ENCODE measurements around the gene DVL1. TPM values are rescaled to one million over a fixed set of nuclear protein-coding genes. Genes with fewer than 3 reads are reported as not detected.

Gene DVL1
- total and polyA plus RNA-seq, 8 donors, result 30.6 to 103 (median 50.3) TPM

DNA sequence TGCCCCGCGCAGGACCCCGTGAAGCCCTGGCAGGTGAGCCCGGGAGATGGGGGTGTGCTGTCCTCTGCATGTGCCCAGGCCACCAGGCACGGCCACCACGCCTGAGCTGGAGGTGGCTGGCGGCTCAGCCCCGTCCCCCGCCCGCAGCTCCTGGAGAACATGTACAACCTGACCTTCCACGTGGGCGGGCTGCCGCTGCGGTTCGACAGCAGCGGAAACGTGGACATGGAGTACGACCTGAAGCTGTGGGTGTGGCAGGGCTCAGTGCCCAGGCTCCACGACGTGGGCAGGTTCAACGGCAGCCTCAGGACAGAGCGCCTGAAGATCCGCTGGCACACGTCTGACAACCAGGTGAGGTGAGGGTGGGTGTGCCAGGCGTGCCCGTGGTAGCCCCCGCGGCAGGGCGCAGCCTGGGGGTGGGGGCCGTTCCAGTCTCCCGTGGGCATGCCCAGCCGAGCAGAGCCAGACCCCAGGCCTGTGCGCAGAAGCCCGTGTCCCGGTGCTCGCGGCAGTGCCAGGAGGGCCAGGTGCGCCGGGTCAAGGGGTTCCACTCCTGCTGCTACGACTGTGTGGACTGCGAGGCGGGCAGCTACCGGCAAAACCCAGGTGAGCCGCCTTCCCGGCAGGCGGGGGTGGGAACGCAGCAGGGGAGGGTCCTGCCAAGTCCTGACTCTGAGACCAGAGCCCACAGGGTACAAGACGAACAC is 16.3 kb downstream of the DVL1 start:
- ATAC-seq (peak in 3 of 4 donors; percentile 3 to 8 (median 6)), FAIRE-seq (no peak), DNase-seq (no peak)
- no peak overlapping the region for H3K4me3 ChIP-seq
- TF ChIP-seq, protein P1, sequence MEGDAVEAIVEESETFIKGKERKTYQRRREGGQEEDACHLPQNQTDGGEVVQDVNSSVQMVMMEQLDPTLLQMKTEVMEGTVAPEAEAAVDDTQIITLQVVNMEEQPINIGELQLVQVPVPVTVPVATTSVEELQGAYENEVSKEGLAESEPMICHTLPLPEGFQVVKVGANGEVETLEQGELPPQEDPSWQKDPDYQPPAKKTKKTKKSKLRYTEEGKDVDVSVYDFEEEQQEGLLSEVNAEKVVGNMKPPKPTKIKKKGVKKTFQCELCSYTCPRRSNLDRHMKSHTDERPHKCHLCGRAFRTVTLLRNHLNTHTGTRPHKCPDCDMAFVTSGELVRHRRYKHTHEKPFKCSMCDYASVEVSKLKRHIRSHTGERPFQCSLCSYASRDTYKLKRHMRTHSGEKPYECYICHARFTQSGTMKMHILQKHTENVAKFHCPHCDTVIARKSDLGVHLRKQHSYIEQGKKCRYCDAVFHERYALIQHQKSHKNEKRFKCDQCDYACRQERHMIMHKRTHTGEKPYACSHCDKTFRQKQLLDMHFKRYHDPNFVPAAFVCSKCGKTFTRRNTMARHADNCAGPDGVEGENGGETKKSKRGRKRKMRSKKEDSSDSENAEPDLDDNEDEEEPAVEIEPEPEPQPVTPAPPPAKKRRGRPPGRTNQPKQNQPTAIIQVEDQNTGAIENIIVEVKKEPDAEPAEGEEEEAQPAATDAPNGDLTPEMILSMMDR (IDR thresholded peaks at IDR 0.05), result no peak
- no peaks in the 10 kb centered on the region for H3K9me3 ChIP-seq
- no peaks in the 10 kb centered on the region for H3K4me1 ChIP-seq
- H3K27ac ChIP-seq, result no peak overlapping the region
- intact Hi-C loops (cut with DNase I), result no loop called here
- peaks cover 0 to 5% (median 1%) of the 10 kb centered on the region in 3 donors for H3K36me3 ChIP-seq
- no peaks in the 10 kb centered on the region for H3K27me3 ChIP-seq
- WGBS, 2 donors, result 60 to 74% methylated on average over 48 of the region's 48 CpGs

DNA sequence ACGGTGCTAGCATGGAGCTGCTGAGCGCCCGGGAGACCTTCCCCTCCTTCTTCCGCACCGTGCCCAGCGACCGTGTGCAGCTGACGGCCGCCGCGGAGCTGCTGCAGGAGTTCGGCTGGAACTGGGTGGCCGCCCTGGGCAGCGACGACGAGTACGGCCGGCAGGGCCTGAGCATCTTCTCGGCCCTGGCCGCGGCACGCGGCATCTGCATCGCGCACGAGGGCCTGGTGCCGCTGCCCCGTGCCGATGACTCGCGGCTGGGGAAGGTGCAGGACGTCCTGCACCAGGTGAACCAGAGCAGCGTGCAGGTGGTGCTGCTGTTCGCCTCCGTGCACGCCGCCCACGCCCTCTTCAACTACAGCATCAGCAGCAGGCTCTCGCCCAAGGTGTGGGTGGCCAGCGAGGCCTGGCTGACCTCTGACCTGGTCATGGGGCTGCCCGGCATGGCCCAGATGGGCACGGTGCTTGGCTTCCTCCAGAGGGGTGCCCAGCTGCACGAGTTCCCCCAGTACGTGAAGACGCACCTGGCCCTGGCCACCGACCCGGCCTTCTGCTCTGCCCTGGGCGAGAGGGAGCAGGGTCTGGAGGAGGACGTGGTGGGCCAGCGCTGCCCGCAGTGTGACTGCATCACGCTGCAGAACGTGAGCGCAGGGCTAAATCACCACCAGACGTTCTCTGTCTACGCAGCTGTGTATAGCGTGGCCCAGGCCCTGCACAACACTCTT is 17.0 kb downstream of the DVL1 start:
- TF ChIP-seq, protein P1 (IDR thresholded peaks at IDR 0.05), result no peak
- Histone ChIP-seq H3K27me3 (no peaks in the 10 kb centered on the region), H3K9me3 (no peaks in the 10 kb centered on the region), H3K36me3 (peaks cover 0 to 4% (median 0%) of the 10 kb centered on the region in 3 donors), H3K27ac (no peak overlapping the region), H3K4me3 (no peak overlapping the region), H3K4me1 (no peaks in the 10 kb centered on the region)
- ATAC-seq (no peak), DNase-seq (no peak), FAIRE-seq (no peak)
- intact Hi-C loops (cut with DNase I), result no loop called here
- WGBS, 2 donors, result 71 to 73% methylated on average over 42 to 57 of the region's 57 CpGs

DNA sequence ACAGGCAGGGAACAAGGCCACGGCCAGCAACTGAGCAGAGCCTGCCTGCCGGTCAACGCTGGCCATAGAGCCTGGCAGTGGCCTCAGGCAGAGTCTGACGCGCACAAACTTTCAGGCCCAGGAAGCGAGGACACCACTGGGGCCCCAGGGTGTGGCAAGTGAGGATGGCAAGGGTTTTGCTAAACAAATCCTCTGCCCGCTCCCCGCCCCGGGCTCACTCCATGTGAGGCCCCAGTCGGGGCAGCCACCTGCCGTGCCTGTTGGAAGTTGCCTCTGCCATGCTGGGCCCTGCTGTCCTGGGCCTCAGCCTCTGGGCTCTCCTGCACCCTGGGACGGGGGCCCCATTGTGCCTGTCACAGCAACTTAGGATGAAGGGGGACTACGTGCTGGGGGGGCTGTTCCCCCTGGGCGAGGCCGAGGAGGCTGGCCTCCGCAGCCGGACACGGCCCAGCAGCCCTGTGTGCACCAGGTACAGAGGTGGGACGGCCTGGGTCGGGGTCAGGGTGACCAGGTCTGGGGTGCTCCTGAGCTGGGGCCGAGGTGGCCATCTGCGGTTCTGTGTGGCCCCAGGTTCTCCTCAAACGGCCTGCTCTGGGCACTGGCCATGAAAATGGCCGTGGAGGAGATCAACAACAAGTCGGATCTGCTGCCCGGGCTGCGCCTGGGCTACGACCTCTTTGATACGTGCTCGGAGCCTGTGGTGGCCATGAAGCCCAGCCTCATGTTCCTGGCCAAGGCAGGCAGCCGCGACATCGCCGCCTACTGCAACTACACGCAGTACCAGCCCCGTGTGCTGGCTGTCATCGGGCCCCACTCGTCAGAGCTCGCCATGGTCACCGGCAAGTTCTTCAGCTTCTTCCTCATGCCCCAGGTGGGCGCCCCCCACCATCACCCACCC is 17.9 kb downstream of the DVL1 start, which contains the start of gene TAS1R3:
TAS1R3 (plus strand) TSS at position 213 of the 898 bp plus-strand sequence; CDS start at position 279, 66 bp downstream.
- H3K4me3 ChIP-seq, result no peak within 1 kb of the TSS
- H3K27me3 ChIP-seq, result no peaks in the 10 kb centered on the region
- TF ChIP-seq, protein P1 (IDR thresholded peaks at IDR 0.05), result no peak
- FAIRE-seq, result no peak
- DNase-seq, result no peak
- H3K9me3 ChIP-seq, result no peaks in the 10 kb centered on the region
- no peak within 1 kb of the TSS for H3K27ac ChIP-seq
- H3K4me1 ChIP-seq, result peaks cover 0 to 3% (median under 1%) of the 10 kb centered on the region in 3 donors
- no peak for ATAC-seq
- intact Hi-C loops (cut with DNase I), result no loop called here
- 58 to 63% methylated on average over 38 to 41 of the region's 41 CpGs for WGBS, 2 donors
- no peaks in the 10 kb centered on the region for H3K36me3 ChIP-seq

DNA sequence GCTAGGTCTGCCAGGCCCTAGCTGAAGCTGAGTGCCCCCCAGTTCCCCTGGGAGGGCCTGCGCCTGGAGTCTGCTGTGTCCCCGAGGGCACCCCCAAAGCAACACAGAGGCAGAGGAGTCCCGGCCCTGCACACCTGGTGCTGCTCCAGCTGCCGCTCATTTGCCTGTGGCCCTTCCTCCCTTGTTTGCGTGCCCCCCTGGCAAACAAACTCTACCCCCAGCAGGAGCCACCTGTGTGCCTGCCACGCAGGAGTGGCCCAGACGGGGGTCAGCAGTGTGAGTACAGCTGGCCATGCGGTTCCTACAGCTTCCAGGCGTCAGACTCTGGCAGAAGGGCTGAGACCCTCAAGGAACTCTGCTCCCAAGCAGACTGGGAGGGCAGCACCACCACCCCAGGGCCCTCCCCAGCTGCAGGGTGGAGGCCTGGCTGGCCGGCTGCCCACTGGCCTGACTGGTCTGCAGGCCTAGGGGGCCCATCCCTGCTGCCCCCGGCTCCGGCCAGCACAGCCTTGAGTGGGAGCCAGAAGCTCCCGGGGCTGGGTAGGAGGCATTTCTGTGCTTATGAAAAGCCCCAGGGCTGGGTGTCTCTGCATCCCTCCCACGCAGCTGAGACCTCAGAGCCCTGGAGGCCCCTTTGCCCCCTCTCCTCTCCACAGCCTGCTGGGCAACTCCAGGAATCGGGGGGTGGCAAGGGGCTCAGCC is 18.7 kb downstream of the DVL1 start:
- H3K27ac ChIP-seq, result no peak overlapping the region
- H3K9me3 ChIP-seq, result no peaks in the 10 kb centered on the region
- WGBS, 2 donors, result 29 to 32% methylated on average over 15 of the region's 15 CpGs
- ATAC-seq, result no peak
- H3K4me3 ChIP-seq, result no peak overlapping the region
- peaks cover 5 to 11% (median 8%) of the 10 kb centered on the region in 3 donors for H3K4me1 ChIP-seq
- no peaks in the 10 kb centered on the region for H3K36me3 ChIP-seq
- intact Hi-C loops (cut with DNase I), result no loop called here
- TF ChIP-seq, protein P1 (IDR thresholded peaks at IDR 0.05), result no peak
- no peaks in the 10 kb centered on the region for H3K27me3 ChIP-seq
- no peak for DNase-seq
- no peak for FAIRE-seq
